Stromal cell of bone marrow (primary cell): ENCODE data around the gene FHOD3.
"Not testable (repeated sequence)": the region's sequence is repeated elsewhere in the genome, so short reads cannot be mapped to it uniquely, and the experiment has no call there.

Experiments
- DNase-seq: peaks from one replicate; pipeline ENCODE4 v3.0.0-alpha.2; 2012; ENCODE audit warnings: low read depth

FHOD3 gene

GRCh38 chr18:36798738-36799473, 501.4 kb downstream of the FHOD3 start:
- no peak for DNase-seq

GRCh38 chr18:36805105-36805504, 507.6 kb downstream of the FHOD3 start:
- no peak for DNase-seq

- DNase-seq, result no peak
Observed at GRCh38 chr18:36808681-36809080, 511.2 kb downstream of the FHOD3 start.

- peak; percentile 49 for DNase-seq
Observed at GRCh38 chr18:36809590-36810381, 512.3 kb downstream of the FHOD3 start.

GRCh38 chr18:36811430-36811829, 513.9 kb downstream of the FHOD3 start:
- no peak for DNase-seq

GRCh38 chr18:36811955-36812354, 514.4 kb downstream of the FHOD3 start:
- DNase-seq, result no peak

- DNase-seq, result no peak
Observed at GRCh38 chr18:36812678-36813077, 515.2 kb downstream of the FHOD3 start.

GRCh38 chr18:36813101-36813775, 515.7 kb downstream of the FHOD3 start:
- DNase-seq, result no peak

- DNase-seq, result no peak
Observed at GRCh38 chr18:36813824-36814223, 516.3 kb downstream of the FHOD3 start.

- no peak for DNase-seq
Observed at GRCh38 chr18:36814994-36815393, 517.5 kb downstream of the FHOD3 start.

- DNase-seq, result not testable (repeated sequence)
Observed at GRCh38 chr18:36816096-36816495, 518.6 kb downstream of the FHOD3 start.

GRCh38 chr18:36817039-36817438, 519.5 kb downstream of the FHOD3 start:
- DNase-seq, result no peak

- no peak for DNase-seq
Observed at GRCh38 chr18:36818652-36819051, 521.1 kb downstream of the FHOD3 start.

GRCh38 chr18:36819621-36820020, 522.1 kb downstream of the FHOD3 start:
- DNase-seq, result no peak

GRCh38 chr18:36821681-36822080, 524.2 kb downstream of the FHOD3 start:
- DNase-seq, result no peak

- no peak for DNase-seq
Observed at GRCh38 chr18:36825526-36825925, 528.0 kb downstream of the FHOD3 start.

- no peak for DNase-seq
Observed at GRCh38 chr18:36826556-36826955, 529.0 kb downstream of the FHOD3 start.

GRCh38 chr18:36828157-36828629, 530.7 kb downstream of the FHOD3 start:
- no peak for DNase-seq

- DNase-seq, result peak; percentile 77
Observed at GRCh38 chr18:36828630-36829361, 531.3 kb downstream of the FHOD3 start, which contains the start of the genes KIAA1328 and TPGS2. KIAA1328 (plus strand) TSS chr18:36829127; CDS start chr18:36829139, 12 bp downstream. TPGS2 (minus strand) TSS chr18:36829002; CDS start chr18:36828767, 235 bp downstream.
